IMR-90 (cell line): Measurements from ENCODE around the gene IGF1R. TPM values are rescaled to one million over a fixed set of nuclear protein-coding genes. Genes with fewer than 3 reads are reported as not detected.

Experiments
- ATAC-seq: fragments of 200-7000 bp; cut with Tn5 transposase; 2 replicates; pipeline ENCODE4 v1.9.1; 2020; ENCODE audit warnings: low read depth, mild to moderate bottlenecking, moderate library complexity
- BruUV-seq: library from RNA; stranded (reverse); fragments of 400-500 nt; replicated peaks from 2 replicates; lab custom pipeline; 2021; lab: Mats Ljungman, UMichigan
- CTCF ChIA-PET: fragments of 300-600 bp; formaldehyde crosslinking; extraction: SDS; loops from one replicate; lab custom pipeline; 2021; ENCODE audit warnings: antibody characterized with exemption; lab: Yijun Ruan, JAX
- POLR2A ChIA-PET: fragments of 300-600 bp; sonication (Branson Sonifier 250); formaldehyde crosslinking; loops from one replicate; lab custom pipeline; 2022; ENCODE audit warnings: antibody characterized with exemption; ENCODE audit not compliant: unreplicated experiment; lab: Charles Lee
- DNase-seq: peaks from one replicate; pipeline ENCODE4 v3.0.0; 2013
- H2AFZ ChIP-seq: replicated peaks from 2 replicates; pipeline ENCODE3; 2013; ENCODE audit warnings: low read length, mild to moderate bottlenecking; ENCODE audit not compliant: poor library complexity
- H2AK5ac ChIP-seq: 2 replicates; pipeline ENCODE4 v1.6.1; 2013; ENCODE audit warnings: low read depth, low read length, inconsistent platforms
- H2AK9ac ChIP-seq: replicated peaks from 2 replicates; pipeline ENCODE3; 2013; ENCODE audit warnings: mild to moderate bottlenecking, low read depth, low read length, moderate library complexity; ENCODE audit not compliant: poor library complexity
- H2BK120ac ChIP-seq: 2 replicates; pipeline ENCODE4 v1.6.1; 2013; ENCODE audit warnings: low read depth, low read length, inconsistent platforms
- H2BK15ac ChIP-seq: 3 replicates; pipeline ENCODE4 v1.6.1; 2013; ENCODE audit warnings: low read depth, low read length, inconsistent platforms
- H2BK20ac ChIP-seq: 2 replicates; pipeline ENCODE4 v1.6.1; 2013; ENCODE audit warnings: low read depth, mild to moderate bottlenecking, inconsistent platforms, low read length, moderate library complexity
- H2BK5ac ChIP-seq: 2 replicates; pipeline ENCODE4 v1.6.1; 2013; ENCODE audit warnings: mild to moderate bottlenecking, low read depth, low read length, inconsistent platforms; ENCODE audit not compliant: poor library complexity, severe bottlenecking
- H3K14ac ChIP-seq: replicated peaks from 2 replicates; pipeline ENCODE4 v1.6.1; 2013; ENCODE audit warnings: low read depth, low read length, inconsistent platforms
- H3K18ac ChIP-seq: 2 replicates; pipeline ENCODE4 v1.6.1; 2013; ENCODE audit warnings: low read depth, low read length, control low read depth
- H3K23ac ChIP-seq: 2 replicates; pipeline ENCODE4 v1.6.1; 2013; ENCODE audit warnings: low read depth, low read length, inconsistent platforms
- H3K27ac ChIP-seq: 2 replicates; pipeline ENCODE4 v1.5.1; 2013; ENCODE audit warnings: mild to moderate bottlenecking, control low read depth, low read length; ENCODE audit not compliant: insufficient read depth
- H3K27me3 ChIP-seq: 2 replicates; pipeline ENCODE4 v1.6.1; 2013; ENCODE audit warnings: low read length; ENCODE audit not compliant: control insufficient read depth, insufficient read depth
- H3K36me3 ChIP-seq: 2 replicates; pipeline ENCODE4 v1.6.1; 2013; ENCODE audit warnings: low read length, mixed read lengths; ENCODE audit not compliant: control insufficient read depth, insufficient read depth
- H3K4ac ChIP-seq: 2 replicates; pipeline ENCODE4 v1.6.1; 2013; ENCODE audit warnings: low read depth, low read length, inconsistent platforms
- H3K4me1 ChIP-seq: 2 replicates; pipeline ENCODE4 v1.6.1; 2013; ENCODE audit warnings: low read length, mixed read lengths; ENCODE audit not compliant: control insufficient read depth, insufficient read depth
- H3K4me2 ChIP-seq: 2 replicates; pipeline ENCODE4 v1.6.1; 2013; ENCODE audit warnings: low read depth, mild to moderate bottlenecking, control low read depth, low read length, moderate library complexity
- H3K4me3 ChIP-seq: 2 replicates; pipeline ENCODE4 v1.5.1; 2013; ENCODE audit warnings: low read depth, mild to moderate bottlenecking, control low read depth, low read length, moderate library complexity; ENCODE audit not compliant: insufficient read depth
- H3K56ac ChIP-seq: 2 replicates; pipeline ENCODE4 v1.6.1; 2013; ENCODE audit warnings: low read length, inconsistent platforms; ENCODE audit not compliant: insufficient read depth; ENCODE audit errors: extremely low read depth
- H3K79me1 ChIP-seq, 2 experiments: 2 replicates each; pipeline ENCODE4 v1.6.1; 2013; ENCODE audit warnings: low read length in 2 of 2, inconsistent platforms in 1 of 2, low read depth in 1 of 2
- H3K9ac ChIP-seq: 2 replicates; pipeline ENCODE4 v1.6.1; 2013; ENCODE audit warnings: low read depth, low read length, control low read depth
- H3K9me1 ChIP-seq: 2 replicates; pipeline ENCODE4 v1.6.1; 2013; ENCODE audit warnings: low read length, inconsistent platforms; ENCODE audit not compliant: insufficient read depth
- H3K9me3 ChIP-seq: 2 replicates; pipeline ENCODE4 v1.6.1; 2013; ENCODE audit warnings: low read length; ENCODE audit not compliant: control insufficient read depth, insufficient read depth
- H4K20me1 ChIP-seq: 2 replicates; pipeline ENCODE4 v1.6.1; 2013; ENCODE audit warnings: low read length, inconsistent platforms; ENCODE audit not compliant: insufficient read depth
- H4K5ac ChIP-seq: 2 replicates; pipeline ENCODE4 v1.6.1; 2013; ENCODE audit warnings: mild to moderate bottlenecking, low read depth, low read length, control low read depth
- H4K8ac ChIP-seq, 2 experiments: 2 replicates each; pipeline ENCODE4 v1.6.1; 2013; ENCODE audit warnings: low read depth in 2 of 2, low read length in 2 of 2, control low read depth in 1 of 2, inconsistent platforms in 1 of 2
- H4K91ac ChIP-seq: 2 replicates; pipeline ENCODE4 v1.6.1; 2013; ENCODE audit warnings: low read depth, low read length, inconsistent platforms; ENCODE audit not compliant: insufficient read depth
- BHLHE40 ChIP-seq: fragments of 150-350 bp; IDR thresholded peaks from 2 replicates; pipeline ENCODE4 v1.6.1; 2016; ENCODE audit warnings: mild to moderate bottlenecking, low read depth, low read length
- ELK1 ChIP-seq: fragments of 150-350 bp; IDR thresholded peaks from 2 replicates; pipeline ENCODE4 v1.6.1; 2016; ENCODE audit warnings: low read depth, mild to moderate bottlenecking, low read length, moderate library complexity, borderline replicate concordance
- MAFK ChIP-seq: IDR thresholded peaks from 2 replicates; pipeline ENCODE4 v1.6.1; 2012; ENCODE audit warnings: low read depth, low read length, improper control_type of control experiment
- NFE2L2 ChIP-seq: fragments of 150-350 bp; IDR thresholded peaks from 2 replicates; pipeline ENCODE4 v1.6.1; 2016; ENCODE audit warnings: low read depth, mild to moderate bottlenecking, low read length
- POLR2A ChIP-seq: IDR thresholded peaks from 2 replicates; pipeline ENCODE4 v1.6.1; 2012; ENCODE audit warnings: mild to moderate bottlenecking, low read depth, low read length
- RCOR1 ChIP-seq: IDR thresholded peaks from 2 replicates; pipeline ENCODE4 v1.6.1; 2012; ENCODE audit warnings: mild to moderate bottlenecking, low read length, improper control_type of control experiment; ENCODE audit not compliant: insufficient replicate concordance
- RFX5 ChIP-seq: IDR thresholded peaks from 2 replicates; pipeline ENCODE4 v1.8.0; 2012; ENCODE audit warnings: low read depth, mild to moderate bottlenecking, low read length, moderate library complexity
- SMC3 ChIP-seq: fragments of 150-350 bp; IDR thresholded peaks from 2 replicates; pipeline ENCODE4 v1.6.1; 2016; ENCODE audit warnings: low read depth, mild to moderate bottlenecking, antibody characterized with exemption, low read length, moderate library complexity
- USF2 ChIP-seq: fragments of 150-350 bp; IDR thresholded peaks from 2 replicates; pipeline ENCODE4 v1.6.1; 2017; ENCODE audit warnings: mild to moderate bottlenecking, antibody characterized with exemption, low read length, low read depth
- WGBS, 2 experiments: methylation state at CpG; one replicate each; pipeline versions ENCODE4 v1.1.5 to v1.1.7; 2013; ENCODE audit warnings: missing lambda C conversion rate in 2 of 2; ENCODE audit not compliant: insufficient read length in 1 of 2; ENCODE audit errors: extremely low coverage in 2 of 2; 5-methylcytosine and 5-hydroxymethylcytosine counted together
- dilution Hi-C: fragments of 300-500 bp; cut with HindIII; formaldehyde crosslinking; loops from one replicate; pipeline ENCODE4 v1.14.3; 2018; ENCODE audit warnings: low sequenced_read_pairs; ENCODE audit not compliant: unreplicated experiment
- in situ Hi-C: fragments of 300-500 bp; cut with MboI; formaldehyde crosslinking; loops from 3 replicates; pipeline ENCODE4 v1.14.3; 2019; ENCODE audit warnings: low sequenced_read_pairs, inconsistent platforms, mixed read lengths
- intact Hi-C: fragments of 100-400 bp; cut with micrococcal nuclease; formaldehyde crosslinking; loops from 2 replicates; pipeline ENCODE4 v1.10.0; 2022
- polyA plus RNA-seq, 3 experiments: library from polyadenylated mRNA; depleted of rRNA; stranded (reverse); fragments of >200 nt; gene quantifications; 2 replicates each; pipeline ENCODE4 v1.2.3, GENCODE V29; 2012; ENCODE audit warnings: low replicate concordance in 1 of 3
- total RNA-seq: library from RNA; depleted of rRNA; stranded (reverse); fragments of >200 nt; gene quantifications from 2 replicates; pipeline ENCODE4 v1.2.3, GENCODE V29; 2012

Gene IGF1R
- total and polyA plus RNA-seq, 2 of the 4 experiments (the other 2 are of a cell fraction): 24.0 to 24.9 TPM

GRCh38 chr15:98682992-98683701, 34.8 kb downstream of the IGF1R start:
- CTCF ChIA-PET: interaction anchor here (0.8 to 1.0 kb wide), 2 partner anchors 22 to 114 kb away, joined by 3 to 4 read pairs; no protein-coding TSS in a partner anchor
- 60% methylated on average over 2 of the region's 9 CpGs; no CpG with 5 or more reads in 1 of the 2 experiments for WGBS, 2 experiments

More at GRCh38 chr15:98682992-98683701, 34.8 kb downstream of the IGF1R start:
- Histone ChIP-seq H3K9ac (no peak overlapping the region), H3K36me3 (no peaks in the 10 kb centered on the region), H3K27me3 (no peaks in the 10 kb centered on the region), H4K91ac (peak overlapping the region; percentile 7; the same call in 1 of the 2 replicates), H3K4ac (peak overlapping the region; percentile 30; the same call in 1 of the 2 replicates), H2BK5ac (peak overlapping the region; percentile 17), H3K4me2 (no peak overlapping the region; the same call in 1 of the 2 replicates), H3K4me3 (no peak overlapping the region), H4K5ac (no peak overlapping the region), H3K9me1 (peaks cover 63% of the 10 kb centered on the region), H2AFZ (no peak overlapping the region), H4K20me1 (peaks cover 98% of the 10 kb centered on the region), H3K4me1 (peaks cover 30% of the 10 kb centered on the region), H3K79me1 (peaks cover 28 to 93% of the 10 kb centered on the region in 2 experiments), H3K18ac (0 out of 2 replicates have a peak overlapping the region, but pooled peaks have one; percentile 25), H2BK20ac (peak overlapping the region; percentile 6; the same call in 1 of the 2 replicates), H4K8ac (0 out of 4 replicates have a peak overlapping the region, but pooled peaks of 1 of the 2 experiments have one; percentile 5), H3K14ac (peak overlapping the region; percentile 3; the same call in 1 of the 2 replicates), H2AK9ac (no peak overlapping the region), H3K56ac (no peak overlapping the region), H3K23ac (peak overlapping the region; percentile 71; the same call in 1 of the 2 replicates), H2AK5ac (no peak overlapping the region), H2BK120ac (peak overlapping the region; percentile 13), H3K27ac (peak overlapping the region; percentile 13; the same call in 1 of the 2 replicates), H2BK15ac (0 out of 3 replicates have a peak overlapping the region, but pooled peaks have one; percentile 15), H3K9me3 (no peaks in the 10 kb centered on the region)
- DNase-seq: peak; percentile 40
- POLR2A ChIA-PET: no interaction called here
- intact Hi-C loops: no loop called here
- peak; percentile 71 for ATAC-seq
- TF ChIP-seq NFE2L2 (no peak), RCOR1 (no peak), MAFK (no peak), ELK1 (no peak), USF2 (no peak), POLR2A (no peak), RFX5 (no peak), SMC3 (no peak), BHLHE40 (no peak)
- dilution Hi-C loops: no loop called here
- in situ Hi-C loops: no loop called here
- BruUV-seq: no TSS peak
